ENCODE measurements around the gene INPP5K. TPM values are rescaled to one million over a fixed set of nuclear protein-coding genes. Genes with fewer than 3 reads are reported as not detected.

INPP5K gene
- total and polyA plus RNA-seq, 12 donors = 11.1 to 91.6 (median 36.2) TPM

DNA sequence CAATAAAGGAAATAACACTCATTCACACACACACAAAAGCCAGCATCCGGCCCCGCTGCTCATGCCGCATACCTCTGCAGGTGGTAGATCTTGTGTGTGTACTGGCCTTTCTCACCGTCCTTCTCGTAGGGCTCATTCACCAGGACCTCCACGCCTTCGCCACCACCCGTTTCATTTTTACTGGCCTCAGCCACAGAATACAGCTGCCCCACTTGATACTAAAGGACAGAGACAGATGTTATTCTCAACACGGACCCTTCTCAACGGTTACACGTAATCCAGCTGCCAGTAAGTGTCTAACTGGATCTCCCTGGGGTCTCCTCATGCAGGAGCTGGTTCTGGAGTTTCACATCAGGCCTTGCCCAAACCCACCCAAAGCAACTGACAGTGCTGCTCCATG lies 36.5 kb upstream of the INPP5K start:
- TF ChIP-seq, protein P1, sequence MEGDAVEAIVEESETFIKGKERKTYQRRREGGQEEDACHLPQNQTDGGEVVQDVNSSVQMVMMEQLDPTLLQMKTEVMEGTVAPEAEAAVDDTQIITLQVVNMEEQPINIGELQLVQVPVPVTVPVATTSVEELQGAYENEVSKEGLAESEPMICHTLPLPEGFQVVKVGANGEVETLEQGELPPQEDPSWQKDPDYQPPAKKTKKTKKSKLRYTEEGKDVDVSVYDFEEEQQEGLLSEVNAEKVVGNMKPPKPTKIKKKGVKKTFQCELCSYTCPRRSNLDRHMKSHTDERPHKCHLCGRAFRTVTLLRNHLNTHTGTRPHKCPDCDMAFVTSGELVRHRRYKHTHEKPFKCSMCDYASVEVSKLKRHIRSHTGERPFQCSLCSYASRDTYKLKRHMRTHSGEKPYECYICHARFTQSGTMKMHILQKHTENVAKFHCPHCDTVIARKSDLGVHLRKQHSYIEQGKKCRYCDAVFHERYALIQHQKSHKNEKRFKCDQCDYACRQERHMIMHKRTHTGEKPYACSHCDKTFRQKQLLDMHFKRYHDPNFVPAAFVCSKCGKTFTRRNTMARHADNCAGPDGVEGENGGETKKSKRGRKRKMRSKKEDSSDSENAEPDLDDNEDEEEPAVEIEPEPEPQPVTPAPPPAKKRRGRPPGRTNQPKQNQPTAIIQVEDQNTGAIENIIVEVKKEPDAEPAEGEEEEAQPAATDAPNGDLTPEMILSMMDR (IDR thresholded peaks at IDR 0.05) = no peak
- no peak for TF ChIP-seq POLR2A (IDR thresholded peaks at IDR 0.05)
- Histone ChIP-seq H3K4me1 (replicated peaks in 1 of 2) (peaks cover 11 to 17% of the 10 kb centered on the region in 2 donors), H3K27me3 (no peaks in the 10 kb centered on the region), H3K9me3 (replicated peaks in 1 of 3) (no peaks in the 10 kb centered on the region), H3K36me3 (replicated peaks in 1 of 2) (peaks cover 0 to 52% of the 10 kb centered on the region in 2 donors), H3K4me3 (no peak overlapping the region), H3K27ac (no peak overlapping the region)
- WGBS, 4 donors = 91 to 94% (median 93%) methylated on average over 11 of the region's 11 CpGs
- intact Hi-C loops (cut with DNase I) = no loop called here
- no peak for DNase-seq

DNA sequence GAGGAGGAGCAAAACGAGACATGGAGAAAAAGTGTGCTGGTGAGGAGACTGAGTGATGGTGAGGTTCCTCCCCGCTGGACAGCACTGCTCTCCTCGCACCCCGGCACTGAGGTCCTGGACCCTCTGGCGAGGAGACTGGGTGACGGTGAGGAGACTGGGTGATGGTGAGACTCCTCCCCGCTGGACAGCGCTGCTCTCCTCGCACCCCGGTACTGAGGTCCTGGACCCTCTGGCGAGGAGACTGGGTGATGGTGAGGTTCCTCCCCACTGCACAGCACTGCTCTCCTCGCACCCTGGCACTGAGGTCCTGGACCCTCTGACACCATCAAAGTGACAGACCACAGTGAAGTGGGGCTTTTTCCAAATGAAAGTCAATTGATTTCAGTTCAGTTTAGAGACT lies 35.3 kb upstream of the INPP5K start:
- intact Hi-C loops (cut with DNase I) = no loop called here
- 80 to 94% (median 90%) methylated on average over 12 of the region's 12 CpGs for whole genome bisulfite sequencing, 4 donors
- Histone ChIP-seq H3K4me1 (replicated peaks in 1 of 2) (peaks cover 11 to 17% of the 10 kb centered on the region in 2 donors), H3K9me3 (replicated peaks in 1 of 3) (no peaks in the 10 kb centered on the region), H3K36me3 (replicated peaks in 1 of 2) (peaks cover 0 to 64% of the 10 kb centered on the region in 2 donors), H3K27ac (no peak overlapping the region), H3K4me3 (no peak overlapping the region), H3K27me3 (no peaks in the 10 kb centered on the region)
- no peak for DNase-seq
- TF ChIP-seq, protein P1 (IDR thresholded peaks at IDR 0.05) = no peak
- TF ChIP-seq POLR2A (IDR thresholded peaks at IDR 0.05) = no peak

DNA sequence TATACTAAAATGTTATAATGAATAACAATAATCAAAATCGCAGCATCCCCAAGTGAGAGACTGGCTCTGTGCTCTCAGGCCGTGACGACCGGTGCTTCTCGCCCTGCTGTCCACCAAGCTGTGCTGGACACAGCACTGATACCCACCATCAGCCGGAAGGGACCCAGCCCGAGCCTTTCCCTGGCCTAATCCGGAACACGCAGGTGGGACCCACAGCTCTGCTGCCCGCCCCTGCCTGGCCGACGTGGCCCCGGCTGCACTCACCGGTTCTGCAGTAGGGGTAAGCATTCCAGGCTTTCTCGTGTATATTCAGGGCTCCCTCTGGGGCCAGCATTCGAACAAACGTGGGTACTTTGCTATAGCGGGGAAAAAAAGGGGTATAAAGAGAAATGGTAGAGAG lies 31.6 kb upstream of the INPP5K start:
- peaks cover 0 to 74% of the 10 kb centered on the region in 2 donors for H3K36me3 ChIP-seq (replicated peaks in 1 of 2)
- intact Hi-C loops (cut with DNase I) = no loop called here
- no peak overlapping the region for H3K27ac ChIP-seq
- DNase-seq = no peak
- 90 to 97% (median 94%) methylated on average over 14 to 18 of the region's 18 CpGs for WGBS, 4 donors
- no peaks in the 10 kb centered on the region for H3K9me3 ChIP-seq (replicated peaks in 1 of 3)
- H3K4me1 ChIP-seq (replicated peaks in 1 of 2) = no peaks in the 10 kb centered on the region
- H3K27me3 ChIP-seq = no peaks in the 10 kb centered on the region
- TF ChIP-seq POLR2A (IDR thresholded peaks at IDR 0.05) = no peak
- TF ChIP-seq, protein P1 (IDR thresholded peaks at IDR 0.05) = no peak
- H3K4me3 ChIP-seq = no peak overlapping the region

DNA sequence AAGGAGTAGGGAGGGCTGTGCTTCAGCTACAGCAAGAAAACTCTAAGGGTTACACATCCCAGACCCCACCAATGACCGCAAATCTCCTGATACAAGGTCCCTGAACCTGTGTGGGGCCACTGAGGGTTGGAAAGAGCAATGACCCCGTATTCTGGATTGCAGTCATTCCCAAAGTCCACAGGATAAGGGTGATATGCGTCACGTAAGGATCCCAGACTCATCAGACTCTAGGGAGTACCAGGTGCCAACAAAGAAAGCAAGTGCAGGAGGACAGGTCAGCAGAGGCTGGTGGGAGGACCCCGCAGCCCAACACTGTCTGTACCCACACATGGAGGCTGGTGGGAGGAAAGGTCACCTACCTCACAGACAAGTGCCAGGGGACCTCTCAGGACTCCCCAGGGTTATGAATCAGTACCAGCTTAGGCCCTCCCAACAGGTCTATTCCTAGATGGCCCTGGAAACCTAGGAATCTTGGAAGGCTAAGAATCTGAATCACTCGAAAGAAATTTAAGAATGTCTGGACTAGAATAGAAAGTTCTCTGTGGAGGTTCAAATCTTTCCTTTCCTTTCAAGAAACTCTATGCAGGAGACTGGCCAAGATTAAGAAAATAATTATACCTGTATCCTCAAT lies 30.0 kb upstream of the INPP5K start:
- Histone ChIP-seq H3K9me3 (replicated peaks in 1 of 3) (no peaks in the 10 kb centered on the region), H3K36me3 (replicated peaks in 1 of 2) (peaks cover 0 to 73% of the 10 kb centered on the region in 2 donors), H3K27me3 (no peaks in the 10 kb centered on the region), H3K4me3 (no peak overlapping the region), H3K27ac (no peak overlapping the region), H3K4me1 (replicated peaks in 1 of 2) (no peaks in the 10 kb centered on the region)
- intact Hi-C loops (cut with DNase I) = no loop called here
- 90 to 96% (median 93%) methylated on average over 6 of the region's 6 CpGs for WGBS, 4 donors
- no peak for TF ChIP-seq POLR2A (IDR thresholded peaks at IDR 0.05)
- TF ChIP-seq, protein P1 (IDR thresholded peaks at IDR 0.05) = no peak
- no peak for DNase-seq
